Chondrocyte (in vitro differentiated cells): ENCODE results near the gene MRC2. TPM values are rescaled to one million over a fixed set of nuclear protein-coding genes. Genes with fewer than 3 reads are reported as not detected.

Experiments
- DNase-seq: peaks from one replicate; pipeline ENCODE4 v3.0.0; 2021; ENCODE audit warnings: mixed read lengths, low spot score
- H3K27ac Mint-ChIP-seq: one replicate; pipeline ENCODE4 v1.8.0; 2021; ENCODE audit warnings: mild to moderate bottlenecking, moderate library complexity, mixed read lengths; ENCODE audit not compliant: unreplicated experiment
- H3K27me3 Mint-ChIP-seq: 2 replicates; pipeline ENCODE4 v1.8.0; 2021; ENCODE audit warnings: low read depth, mixed read lengths
- H3K36me3 Mint-ChIP-seq: 2 replicates; pipeline ENCODE4 v1.8.0; 2021; ENCODE audit warnings: low read depth, mixed read lengths
- H3K4me1 Mint-ChIP-seq: 2 replicates; pipeline ENCODE4 v1.8.0; 2021; ENCODE audit warnings: low read depth, mild to moderate bottlenecking, mixed read lengths
- H3K4me3 Mint-ChIP-seq: one replicate; pipeline ENCODE4 v1.8.0; 2021; ENCODE audit warnings: mild to moderate bottlenecking, moderate library complexity, mixed read lengths; ENCODE audit not compliant: unreplicated experiment
- H3K9me3 Mint-ChIP-seq: 2 replicates; pipeline ENCODE4 v1.8.0; 2021; ENCODE audit warnings: low read depth, mixed read lengths
- CTCF ChIP-seq: fragments of 200-600 bp; sonication (generic); IDR thresholded peaks from 2 replicates; pipeline ENCODE4 v1.5.0; 2021; ENCODE audit warnings: antibody characterized with exemption, mild to moderate bottlenecking, moderate library complexity
- total RNA-seq: library from RNA; stranded (reverse); gene quantifications from 3 replicates; pipeline ENCODE4 v1.2.1, GENCODE V29; 2021

MRC2 gene
- total RNA-seq, 1 donor from 2014 or later: 353 TPM

- H3K9me3 Mint-ChIP-seq: no peaks in the 10 kb centered on the region
- no peaks in the 10 kb centered on the region for H3K36me3 Mint-ChIP-seq
- no peaks in the 10 kb centered on the region for H3K27me3 Mint-ChIP-seq
- DNase-seq: peak; percentile 28
- no peak overlapping the region for H3K4me3 Mint-ChIP-seq
- peak overlapping the region; percentile 12 for H3K27ac Mint-ChIP-seq
- no peak for TF ChIP-seq CTCF
- H3K4me1 Mint-ChIP-seq: peaks cover 70% of the 10 kb centered on the region
Observed at GRCh38 chr17:62650587-62650986, 23.1 kb downstream of the MRC2 start.

GRCh38 chr17:62652251-62653001 is 25.0 kb downstream of the MRC2 start:
- Mint-ChIP-seq H3K36me3 (no peaks in the 10 kb centered on the region), H3K27ac (peak overlapping the region; percentile 93), H3K4me3 (peak overlapping the region; percentile 70), H3K9me3 (no peaks in the 10 kb centered on the region), H3K27me3 (no peaks in the 10 kb centered on the region), H3K4me1 (peaks cover 71% of the 10 kb centered on the region)
- DNase-seq: peak; percentile 92
- TF ChIP-seq CTCF: no peak

DNA sequence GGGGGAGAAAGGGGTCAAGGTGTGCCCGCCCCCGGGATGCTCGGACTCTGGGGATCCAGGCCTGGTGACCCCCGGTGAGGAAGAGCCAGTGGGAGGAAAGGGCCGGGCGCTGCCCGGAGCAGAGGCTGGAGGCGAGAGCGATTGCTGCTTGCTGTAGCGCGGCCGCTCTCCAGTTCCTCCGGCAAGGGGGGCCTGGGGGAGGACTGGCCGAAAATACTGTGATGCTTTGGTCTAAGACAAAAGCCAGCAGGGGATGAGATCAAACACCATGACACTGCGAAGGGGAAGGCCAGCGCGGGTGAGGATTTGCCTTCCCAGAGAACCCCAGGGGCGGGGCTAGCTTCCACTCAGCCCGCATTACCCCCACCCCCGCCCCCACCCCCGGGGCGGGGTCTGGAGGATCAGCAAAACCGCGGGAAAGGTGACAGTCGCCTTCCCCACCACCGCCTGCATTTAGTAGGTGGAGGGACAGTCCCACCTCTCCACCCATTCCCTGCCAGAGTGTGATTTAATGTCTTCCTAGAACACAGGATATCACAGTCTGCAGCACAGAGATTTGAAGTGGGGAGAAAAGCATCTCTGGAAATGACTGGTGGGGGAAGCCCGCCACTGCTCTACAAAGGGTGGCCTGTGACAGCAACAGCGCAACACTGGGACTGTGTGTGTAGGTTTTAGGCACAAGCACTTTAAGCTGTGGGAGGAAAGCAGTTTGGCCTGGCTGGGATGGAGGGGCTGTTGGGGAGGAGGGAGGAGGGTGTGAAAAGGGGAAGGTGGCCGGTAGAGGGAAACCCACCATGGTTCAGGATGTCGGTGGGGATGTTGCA is 25.7 kb downstream of the MRC2 start:
- H3K4me1 Mint-ChIP-seq: peaks cover 66% of the 10 kb centered on the region
- peaks cover 2% of the 10 kb centered on the region for H3K36me3 Mint-ChIP-seq
- H3K27ac Mint-ChIP-seq: peak overlapping the region; percentile 93
- no peaks in the 10 kb centered on the region for H3K27me3 Mint-ChIP-seq
- peak; percentile 43 for TF ChIP-seq CTCF
- no peaks in the 10 kb centered on the region for H3K9me3 Mint-ChIP-seq
- peak; percentile 91 for DNase-seq
- peak overlapping the region; percentile 70 for H3K4me3 Mint-ChIP-seq

DNA sequence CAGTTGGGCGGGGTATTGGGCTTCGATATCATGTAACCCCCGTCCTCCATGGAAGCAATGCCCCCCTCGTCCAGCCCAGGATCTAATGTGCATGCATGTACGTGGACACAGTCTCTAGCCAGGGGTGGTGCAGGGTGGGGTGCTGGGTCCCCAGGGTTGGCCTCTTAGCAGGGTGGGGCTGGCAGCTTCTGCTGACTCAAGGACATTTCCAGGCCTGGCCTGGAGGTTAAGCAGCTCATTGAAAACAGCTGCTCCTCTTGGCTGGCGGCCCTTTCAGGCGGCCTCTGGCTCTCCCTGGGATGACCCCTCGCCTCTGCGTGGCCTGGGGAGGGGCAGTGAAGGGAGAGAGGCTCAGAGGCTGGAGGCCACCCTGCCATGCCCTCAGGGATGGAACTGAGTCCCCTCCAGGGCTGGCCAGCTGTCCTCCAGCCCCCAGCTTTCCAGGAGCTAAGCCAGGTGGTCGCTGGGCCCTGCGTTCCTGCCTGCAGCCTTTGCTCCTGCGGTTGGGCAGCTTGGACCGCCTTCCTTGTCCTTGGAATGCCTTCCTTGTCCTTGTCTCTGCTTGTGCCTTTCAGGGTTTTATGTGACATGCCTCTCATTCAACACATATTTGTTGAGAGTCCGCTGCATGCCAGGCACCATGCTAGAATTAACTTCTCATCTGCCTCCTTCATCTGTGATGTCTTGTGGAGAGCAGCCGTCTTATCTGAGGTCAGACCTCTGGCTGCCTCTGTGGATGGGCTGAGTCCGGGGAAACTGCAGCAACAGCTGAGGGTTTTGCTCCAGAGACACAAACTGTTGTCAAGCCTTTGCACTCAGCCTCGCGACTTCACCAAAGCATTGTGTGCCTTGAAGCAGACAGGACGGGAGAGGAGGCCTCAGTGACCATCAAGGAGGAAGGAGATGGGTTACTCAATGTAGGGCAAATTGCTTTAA is 26.6 kb downstream of the MRC2 start:
- peak; percentile 68 for DNase-seq

More for the DNA sequence above, 26.6 kb downstream of the MRC2 start:
- Mint-ChIP-seq H3K4me1 (peaks cover 57% of the 10 kb centered on the region), H3K27ac (peak overlapping the region; percentile 93), H3K4me3 (peak overlapping the region; percentile 70), H3K36me3 (peaks cover 2% of the 10 kb centered on the region), H3K9me3 (no peaks in the 10 kb centered on the region), H3K27me3 (no peaks in the 10 kb centered on the region)
- peak; percentile 33 for TF ChIP-seq CTCF
